ENCODE measurements around the gene CLRN1. TPM values are rescaled to one million over a fixed set of nuclear protein-coding genes. Genes with fewer than 3 reads are reported as not detected.

Gene CLRN1
- total RNA-seq, 1 experiment from 2014 or later: not detected

- no peak for DNase-seq
- no peaks in the 10 kb centered on the region for H3K27me3 ChIP-seq
- H3K4me1 ChIP-seq: no peaks in the 10 kb centered on the region
- H3K27ac ChIP-seq: no peak overlapping the region
- no peak overlapping the region for H3K4me3 ChIP-seq
- H3K36me3 ChIP-seq: no peaks in the 10 kb centered on the region
- H3K9me3 ChIP-seq (replicated peaks): no peaks in the 10 kb centered on the region
Measured at GRCh38 chr3:150917951-150918350, 54.6 kb downstream of the CLRN1 start.

DNA sequence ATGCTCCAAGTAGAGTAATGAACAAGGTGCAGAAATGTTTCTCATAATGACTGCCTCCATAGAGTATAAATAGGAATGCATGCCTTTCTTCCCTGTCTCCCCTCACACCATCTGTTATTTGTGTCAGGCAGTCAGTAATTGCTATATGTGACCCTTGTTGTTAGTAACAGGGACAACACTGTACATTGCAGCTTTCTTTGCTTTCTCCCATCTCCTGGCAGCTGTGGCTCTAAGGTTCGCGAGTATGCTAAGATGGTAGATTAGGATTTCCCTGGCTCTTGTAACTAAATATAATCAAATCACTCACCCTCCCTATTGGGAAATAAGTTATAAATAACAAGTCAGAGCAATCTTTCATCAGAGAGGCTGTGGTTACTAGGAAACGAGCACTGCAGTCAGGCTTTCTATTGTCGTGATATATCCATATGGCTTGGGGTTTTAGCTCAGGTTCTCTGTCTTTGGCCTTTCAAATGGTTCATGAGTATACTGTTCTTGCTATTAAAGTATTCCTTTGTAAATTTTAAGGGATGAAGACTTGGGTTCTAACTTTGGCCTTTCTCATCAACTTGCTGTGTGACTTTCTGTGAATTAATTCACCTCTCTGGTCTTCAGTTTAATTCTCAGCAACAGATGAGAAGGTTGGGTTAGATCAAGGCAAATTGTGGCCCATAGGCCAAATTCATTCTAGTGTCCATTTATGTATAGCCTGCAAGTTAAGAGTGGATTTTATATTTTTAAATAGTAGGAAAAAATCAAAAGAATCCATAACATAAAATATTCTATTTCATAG is 59.2 kb downstream of the CLRN1 start:
- H3K4me1 ChIP-seq: no peaks in the 10 kb centered on the region
- no peaks in the 10 kb centered on the region for H3K9me3 ChIP-seq (replicated peaks)
- no peak overlapping the region for H3K27ac ChIP-seq
- no peak for DNase-seq
- no peaks in the 10 kb centered on the region for H3K27me3 ChIP-seq
- no peak overlapping the region for H3K4me3 ChIP-seq
- H3K36me3 ChIP-seq: no peaks in the 10 kb centered on the region

GRCh38 chr3:150912501-150912900 is 60.0 kb downstream of the CLRN1 start:
- Histone ChIP-seq H3K4me3 (no peak overlapping the region), H3K36me3 (no peaks in the 10 kb centered on the region), H3K9me3 (replicated peaks) (no peaks in the 10 kb centered on the region), H3K4me1 (no peaks in the 10 kb centered on the region), H3K27ac (no peak overlapping the region), H3K27me3 (no peaks in the 10 kb centered on the region)
- DNase-seq: no peak

DNA sequence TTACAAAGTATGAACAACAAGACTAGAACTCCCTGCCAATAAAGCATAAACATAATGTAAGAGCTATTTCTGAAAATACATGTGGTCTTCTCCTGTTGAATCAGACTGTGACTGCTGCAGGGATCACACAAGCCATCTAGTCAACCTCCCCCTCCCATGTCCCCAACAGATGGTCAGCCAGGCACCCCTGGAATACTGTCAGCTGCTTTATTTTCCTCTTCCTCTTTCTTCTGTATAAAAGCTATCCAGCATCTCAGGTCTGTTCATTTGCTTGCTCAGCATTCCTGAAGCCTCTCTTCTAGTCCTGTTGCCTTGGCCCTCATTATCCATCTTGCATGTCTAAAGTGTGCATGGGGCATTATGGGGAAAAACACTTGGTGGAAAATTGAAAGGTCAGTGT is 60.8 kb downstream of the CLRN1 start:
- Histone ChIP-seq H3K4me3 (no peak overlapping the region), H3K36me3 (no peaks in the 10 kb centered on the region), H3K9me3 (replicated peaks) (no peaks in the 10 kb centered on the region), H3K4me1 (no peaks in the 10 kb centered on the region), H3K27ac (no peak overlapping the region), H3K27me3 (no peaks in the 10 kb centered on the region)
- no peak for DNase-seq

- H3K27me3 ChIP-seq: peaks cover 4% of the 10 kb centered on the region; the same call in 1 of the 2 replicates
Measured at GRCh38 chr3:150906461-150906860, 66.1 kb downstream of the CLRN1 start.

DNA sequence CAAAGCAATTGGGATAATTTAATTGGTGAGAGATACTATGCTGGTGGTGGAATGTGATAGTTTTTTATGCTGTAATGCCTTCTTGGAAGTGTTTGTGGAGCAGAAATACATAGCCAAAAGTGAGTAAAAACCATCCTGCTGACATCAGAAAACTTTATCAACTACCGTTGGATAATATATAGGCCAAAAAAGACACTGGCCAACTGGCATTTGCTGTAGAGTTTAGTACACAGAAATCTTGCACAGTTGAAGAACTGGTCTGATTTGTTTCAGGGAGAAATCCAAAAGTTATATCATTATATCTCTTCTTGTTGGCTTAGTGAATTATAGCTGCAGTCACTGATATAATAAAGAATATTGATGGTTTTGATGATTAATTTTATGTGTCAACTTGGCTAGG is 66.8 kb downstream of the CLRN1 start:
- H3K27ac ChIP-seq: no peak overlapping the region
- peaks cover 4% of the 10 kb centered on the region; the same call in 1 of the 2 replicates for H3K27me3 ChIP-seq
- no peaks in the 10 kb centered on the region for H3K36me3 ChIP-seq
- H3K4me3 ChIP-seq: no peak overlapping the region
- no peaks in the 10 kb centered on the region for H3K4me1 ChIP-seq
- no peaks in the 10 kb centered on the region for H3K9me3 ChIP-seq (replicated peaks)
- no peak for DNase-seq

More at GRCh38 chr3:150906461-150906860, 66.1 kb downstream of the CLRN1 start:
- H3K4me1 ChIP-seq: no peaks in the 10 kb centered on the region
- H3K9me3 ChIP-seq (replicated peaks): no peaks in the 10 kb centered on the region
- DNase-seq: no peak
- no peak overlapping the region for H3K27ac ChIP-seq
- H3K4me3 ChIP-seq: no peak overlapping the region
- H3K36me3 ChIP-seq: no peaks in the 10 kb centered on the region

DNA sequence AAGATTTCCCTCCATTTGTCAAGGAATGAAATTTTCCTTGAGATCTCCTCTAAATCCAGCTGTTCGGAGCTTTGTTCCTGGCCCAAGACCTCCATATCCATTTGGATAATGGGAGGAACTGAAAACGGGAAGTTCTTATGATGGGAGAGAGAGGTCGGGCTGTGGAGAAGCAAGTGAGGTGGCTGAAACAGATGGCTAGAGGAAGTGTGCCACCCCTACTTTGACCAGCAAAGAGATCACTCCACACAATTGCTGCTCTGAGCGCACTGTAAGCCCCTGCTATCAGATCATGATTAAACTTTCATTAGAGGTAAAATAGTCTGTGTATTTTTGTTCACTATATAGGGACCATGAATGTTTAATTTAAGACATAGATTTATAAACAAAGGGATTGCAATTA is 67.2 kb downstream of the CLRN1 start, which contains the start of gene MINDY4B:
Gene MINDY4B, minus strand, starts transcription at position 101 of the 400 bp plus-strand sequence. Its CDS starts 0 bp downstream, at position 101.
- DNase-seq: no peak
- Histone ChIP-seq H3K4me1 (no peaks in the 10 kb centered on the region), H3K4me3 (no peak within 1 kb of the TSS), H3K9me3 (replicated peaks) (no peaks in the 10 kb centered on the region), H3K27ac (no peak within 1 kb of the TSS), H3K27me3 (peaks cover 4% of the 10 kb centered on the region; the same call in 1 of the 2 replicates), H3K36me3 (no peaks in the 10 kb centered on the region)

GRCh38 chr3:150902988-150903387 is 69.5 kb downstream of the CLRN1 start:
- H3K4me1 ChIP-seq: no peaks in the 10 kb centered on the region
- H3K27ac ChIP-seq: no peak overlapping the region
- peaks cover 4% of the 10 kb centered on the region; the same call in 1 of the 2 replicates for H3K27me3 ChIP-seq
- H3K9me3 ChIP-seq (replicated peaks): no peaks in the 10 kb centered on the region
- H3K36me3 ChIP-seq: no peaks in the 10 kb centered on the region
- H3K4me3 ChIP-seq: no peak overlapping the region
- DNase-seq: no peak

DNA sequence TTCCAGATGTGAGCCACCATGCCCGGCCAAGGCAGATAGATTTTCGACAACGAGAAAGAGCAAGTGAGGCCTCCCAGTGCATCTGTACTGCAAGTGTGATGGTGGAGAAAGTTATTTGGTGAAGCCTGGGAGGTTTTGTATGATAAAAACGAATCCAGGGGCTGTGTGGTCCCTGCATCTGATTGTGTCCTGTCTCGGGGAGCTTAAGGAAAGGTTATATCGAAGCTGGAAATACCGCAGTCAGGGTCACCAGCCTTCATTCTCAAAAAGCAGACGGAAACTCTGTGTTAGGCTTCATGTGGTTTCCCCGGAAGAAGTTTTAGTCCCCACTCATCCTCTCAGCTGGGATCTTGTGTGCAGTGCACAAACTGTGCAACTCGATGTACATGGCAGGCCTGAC is 70.7 kb downstream of the CLRN1 start:
- no peaks in the 10 kb centered on the region for H3K36me3 ChIP-seq
- H3K4me1 ChIP-seq: no peaks in the 10 kb centered on the region
- H3K4me3 ChIP-seq: no peak overlapping the region
- no peak for DNase-seq
- no peaks in the 10 kb centered on the region for H3K9me3 ChIP-seq (replicated peaks)
- peaks cover 4% of the 10 kb centered on the region; the same call in 1 of the 2 replicates for H3K27me3 ChIP-seq
- no peak overlapping the region for H3K27ac ChIP-seq

- Histone ChIP-seq H3K36me3 (no peaks in the 10 kb centered on the region), H3K4me1 (no peaks in the 10 kb centered on the region), H3K9me3 (replicated peaks) (no peaks in the 10 kb centered on the region), H3K27ac (no peak overlapping the region), H3K4me3 (no peak overlapping the region), H3K27me3 (no peaks in the 10 kb centered on the region; the same call in 1 of the 2 replicates)
- DNase-seq: no peak
Measured at GRCh38 chr3:150899141-150899540, 73.4 kb downstream of the CLRN1 start.

GRCh38 chr3:150898046-150898754 is 74.3 kb downstream of the CLRN1 start:
- H3K27ac ChIP-seq: no peak overlapping the region

GRCh38 chr3:150897592-150897991 is 74.9 kb downstream of the CLRN1 start:
- no peak overlapping the region for H3K27ac ChIP-seq
- H3K9me3 ChIP-seq (replicated peaks): no peaks in the 10 kb centered on the region
- no peaks in the 10 kb centered on the region for H3K4me1 ChIP-seq
- no peak for DNase-seq
- H3K4me3 ChIP-seq: no peak overlapping the region
- no peaks in the 10 kb centered on the region for H3K27me3 ChIP-seq
- H3K36me3 ChIP-seq: no peaks in the 10 kb centered on the region

More at GRCh38 chr3:150898046-150898754, 74.3 kb downstream of the CLRN1 start:
- no peak for DNase-seq
- H3K27me3 ChIP-seq: no peaks in the 10 kb centered on the region
- H3K4me1 ChIP-seq: no peaks in the 10 kb centered on the region
- H3K36me3 ChIP-seq: no peaks in the 10 kb centered on the region
- no peaks in the 10 kb centered on the region for H3K9me3 ChIP-seq (replicated peaks)
- no peak overlapping the region for H3K4me3 ChIP-seq

- H3K4me1 ChIP-seq: no peaks in the 10 kb centered on the region
Measured at GRCh38 chr3:150890831-150891230, 81.7 kb downstream of the CLRN1 start.

DNA sequence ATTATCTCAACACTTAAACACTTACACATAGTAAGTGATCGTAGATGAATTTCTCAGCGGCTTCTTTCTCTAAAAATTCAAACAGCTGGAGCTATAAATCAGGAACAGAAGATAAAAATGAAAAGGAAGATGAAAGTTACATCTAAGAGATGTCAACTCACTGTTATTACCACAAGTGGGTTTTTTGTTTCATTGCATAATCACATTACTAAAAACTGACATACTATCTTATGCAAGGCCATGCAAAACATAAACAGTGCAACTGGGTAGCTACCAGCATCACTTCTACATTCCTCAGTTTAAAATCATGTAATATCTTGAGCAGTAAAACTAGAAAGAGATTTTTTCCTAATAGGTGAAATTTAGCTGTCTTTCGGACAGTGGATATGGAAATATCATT is 82.2 kb downstream of the CLRN1 start:
- no peaks in the 10 kb centered on the region for H3K36me3 ChIP-seq
- no peaks in the 10 kb centered on the region; the same call in 1 of the 2 replicates for H3K27me3 ChIP-seq
- DNase-seq: no peak
- no peaks in the 10 kb centered on the region for H3K4me1 ChIP-seq
- no peak overlapping the region for H3K4me3 ChIP-seq
- no peak overlapping the region for H3K27ac ChIP-seq
- H3K9me3 ChIP-seq (replicated peaks): no peaks in the 10 kb centered on the region

More at GRCh38 chr3:150890831-150891230, 81.7 kb downstream of the CLRN1 start:
- Histone ChIP-seq H3K36me3 (no peaks in the 10 kb centered on the region), H3K27ac (no peak overlapping the region), H3K27me3 (no peaks in the 10 kb centered on the region; the same call in 1 of the 2 replicates), H3K9me3 (replicated peaks) (no peaks in the 10 kb centered on the region), H3K4me3 (no peak overlapping the region)
- no peak for DNase-seq

- no peaks in the 10 kb centered on the region; the same call in 1 of the 2 replicates for H3K27me3 ChIP-seq
- DNase-seq: no peak
- no peaks in the 10 kb centered on the region for H3K36me3 ChIP-seq
- H3K4me1 ChIP-seq: no peaks in the 10 kb centered on the region
- no peak overlapping the region for H3K4me3 ChIP-seq
- H3K9me3 ChIP-seq (replicated peaks): no peaks in the 10 kb centered on the region
- no peak overlapping the region for H3K27ac ChIP-seq
Measured at GRCh38 chr3:150889106-150889505, 83.4 kb downstream of the CLRN1 start.
